Fibroblast of the conjunctiva (primary cell): Measurements from ENCODE around the gene IL17D.
"Not testable (repeated sequence)": the region's sequence is repeated elsewhere in the genome, so short reads cannot be mapped to it uniquely, and the experiment has no call there.

Experiments
- DNase-seq: peaks from one replicate; pipeline ENCODE4 v3.0.0-alpha.2; 2010; ENCODE audit warnings: low read depth

Gene IL17D

GRCh38 chr13:20719783-20720182 lies 16.3 kb downstream of the IL17D start:
- DNase-seq, result no peak

GRCh38 chr13:20720499-20720898 lies 17.0 kb downstream of the IL17D start:
- DNase-seq, result no peak

- no peak for DNase-seq
Observed at GRCh38 chr13:20721058-20721453, 17.6 kb downstream of the IL17D start.

- DNase-seq, result peak; percentile 18
Observed at GRCh38 chr13:20721454-20722357, 18.2 kb downstream of the IL17D start.

- no peak for DNase-seq
Observed at GRCh38 chr13:20727856-20728255, 24.4 kb downstream of the IL17D start.

DNA sequence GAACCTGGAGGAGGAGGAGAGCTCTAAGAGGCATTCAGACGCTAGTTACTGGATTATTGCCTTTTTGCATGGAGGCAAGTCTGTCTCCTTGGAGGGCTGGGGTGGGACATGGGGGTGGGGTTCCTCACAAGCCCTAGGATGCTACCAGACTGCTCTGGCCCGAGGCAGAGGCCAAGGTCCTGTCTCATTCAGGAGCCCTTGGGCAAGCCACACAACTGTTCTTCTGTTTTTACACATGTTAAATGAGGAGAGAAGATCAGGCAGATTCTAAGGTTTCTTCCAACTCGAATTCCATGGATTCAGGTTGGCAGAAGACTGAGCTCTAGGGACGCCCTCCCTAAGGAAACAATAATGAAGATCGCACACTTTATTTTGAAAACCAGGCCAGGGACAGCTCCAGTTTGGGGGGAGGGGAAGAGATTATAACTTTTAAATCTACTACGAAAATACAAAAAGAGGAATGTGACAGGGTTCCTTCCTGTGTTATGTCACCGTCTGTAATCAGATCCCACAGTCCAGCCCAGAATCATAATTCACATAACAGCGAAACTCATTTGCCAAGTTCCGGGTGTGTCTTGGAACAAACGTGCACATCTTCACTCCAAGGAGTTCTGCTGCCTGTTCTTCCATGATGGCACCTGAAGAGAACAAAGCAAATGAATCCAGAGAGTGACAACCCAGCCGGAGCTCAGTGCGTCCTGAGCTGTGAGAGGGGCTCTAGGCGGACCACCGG lies 25.2 kb downstream of the IL17D start:
- no peak for DNase-seq

DNA sequence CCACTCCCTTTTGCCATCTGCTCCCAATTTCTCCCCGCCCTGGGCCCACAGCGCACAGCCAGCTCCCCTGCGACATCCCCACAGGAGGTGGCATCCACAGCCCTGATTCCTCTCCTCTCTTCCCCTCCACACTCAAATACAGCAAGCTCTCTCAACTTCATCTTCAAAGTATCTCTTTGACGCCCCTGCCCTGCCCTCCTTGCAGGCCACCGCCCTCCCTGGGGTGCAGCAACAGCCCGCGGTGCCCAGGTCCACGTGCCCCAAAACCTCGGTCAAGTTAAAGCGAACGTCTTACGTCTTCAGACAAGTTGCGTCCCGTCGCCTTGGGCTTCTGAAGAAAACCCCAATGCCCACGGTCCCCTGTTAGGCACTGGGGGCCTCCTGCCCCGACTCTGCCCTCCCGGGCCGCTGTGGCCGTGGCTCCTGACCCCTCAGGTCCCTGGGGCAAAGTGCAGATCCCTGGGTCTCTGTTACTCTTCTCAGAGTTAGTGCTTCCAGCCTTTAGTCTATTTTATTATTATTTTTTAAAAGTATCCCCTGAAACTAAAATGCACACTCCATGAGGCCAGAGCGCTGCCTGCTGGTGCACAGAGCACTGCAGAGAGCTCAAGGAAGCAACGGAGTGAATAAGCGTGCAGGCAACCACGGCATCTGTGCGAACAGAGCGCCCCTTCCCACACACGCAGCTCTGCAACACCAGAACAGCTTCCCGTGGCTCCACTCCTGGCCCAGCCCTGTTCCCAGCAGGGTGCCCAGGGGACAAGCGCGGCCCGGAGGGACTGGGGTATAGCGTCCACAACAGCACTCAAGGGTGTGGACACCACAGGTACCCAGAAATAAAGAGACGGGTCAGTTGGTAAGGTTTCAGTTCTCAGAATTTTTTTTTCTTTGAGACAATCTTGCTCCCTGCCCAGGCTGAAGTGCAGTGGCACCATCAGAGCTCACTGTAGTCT lies 26.4 kb downstream of the IL17D start:
- no peak for DNase-seq

GRCh38 chr13:20738616-20739015 lies 35.1 kb downstream of the IL17D start:
- no peak for DNase-seq

GRCh38 chr13:20740021-20740420 lies 36.5 kb downstream of the IL17D start:
- no peak for DNase-seq

- not testable (repeated sequence) for DNase-seq
Observed at GRCh38 chr13:20743830-20744404, 40.4 kb downstream of the IL17D start.

DNA sequence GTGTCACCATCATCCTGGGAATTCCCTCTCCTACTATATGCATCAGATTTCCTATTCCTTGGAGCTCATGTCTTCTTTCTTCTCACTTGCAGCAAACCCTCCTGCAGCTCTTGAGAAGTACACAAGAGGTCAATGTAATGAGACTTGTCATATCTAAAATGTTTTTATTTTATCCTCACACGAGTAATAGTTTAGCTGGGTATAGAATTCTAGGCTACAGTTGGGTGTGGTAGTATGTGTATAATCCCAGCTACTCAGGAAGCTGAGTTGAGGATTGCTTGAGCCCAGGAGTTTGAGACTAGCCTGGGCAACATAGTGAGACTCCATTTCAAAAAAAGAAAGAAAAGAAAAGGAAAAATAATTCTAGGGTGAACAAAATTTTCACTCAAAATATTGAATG lies 45.9 kb downstream of the IL17D start:
- DNase-seq, result no peak

DNA sequence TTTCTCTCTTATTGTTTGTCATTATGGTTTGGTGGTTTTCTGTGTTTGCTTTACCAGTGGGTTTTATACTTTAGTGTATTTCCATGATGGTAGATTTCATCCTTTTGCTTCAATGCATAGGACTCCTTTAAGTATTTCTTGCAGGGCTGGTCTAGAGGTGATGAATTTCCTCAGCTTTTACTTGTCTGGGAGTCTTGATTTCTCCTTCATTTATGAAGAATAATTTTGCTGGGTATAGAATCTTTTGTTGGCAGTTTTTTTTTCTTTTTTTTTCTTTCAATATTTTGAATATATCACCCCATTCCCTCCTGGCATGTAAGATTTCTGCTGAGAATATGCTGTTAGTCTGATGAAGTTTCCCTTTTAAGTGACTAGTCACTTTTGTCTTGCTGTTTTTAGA lies 50.5 kb downstream of the IL17D start:
- no peak for DNase-seq

GRCh38 chr13:20760872-20761271 lies 57.4 kb downstream of the IL17D start:
- DNase-seq, result no peak

GRCh38 chr13:20767309-20767943 lies 63.9 kb downstream of the IL17D start:
- DNase-seq, result no peak

- no peak for DNase-seq
Observed at GRCh38 chr13:20769091-20769490, 65.6 kb downstream of the IL17D start.

DNA sequence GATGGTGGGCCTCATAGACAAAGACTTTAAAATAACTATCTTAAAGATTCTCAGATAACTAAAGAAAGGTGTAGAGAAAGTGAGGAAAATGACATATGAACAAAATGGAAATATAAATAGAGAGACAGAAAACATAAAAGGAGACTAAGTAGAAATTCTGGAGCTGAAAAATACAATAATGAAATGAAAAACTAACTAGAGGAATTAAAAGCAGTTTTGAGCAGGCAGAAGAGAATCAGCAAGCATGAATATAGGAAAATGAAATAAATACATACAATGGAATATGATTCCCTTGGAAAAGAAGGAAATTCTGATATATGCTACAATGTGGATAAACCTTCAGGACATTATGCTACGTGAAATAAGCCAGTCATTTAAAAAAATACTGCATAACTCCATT lies 66.3 kb downstream of the IL17D start:
- no peak for DNase-seq
